Measurements from ENCODE around the gene RSBN1. TPM values are rescaled to one million over a fixed set of nuclear protein-coding genes. Genes with fewer than 3 reads are reported as not detected.

The RSBN1 gene
- total RNA-seq, 1 donor from 2014 or later: 9.6 TPM

- ATAC-seq (ENCODE audit: poor library complexity): no peak
- intact Hi-C loops (cut with DNase I): loop anchor here (10.0 kb wide), 1 partner anchor 75 kb away; the partner anchor contains the start of genes AP4B1 and DCLRE1B
- no peak for DNase-seq
These were observed 17.8 kb upstream of the RSBN1 start for GRCh38 chr1:113830039-113830438.

- DNase-seq (no peak), ATAC-seq (ENCODE audit: poor library complexity) (no peak)
- intact Hi-C loops (cut with DNase I): no loop called here
These were observed 9.6 kb upstream of the RSBN1 start for GRCh38 chr1:113821916-113822315.

- intact Hi-C loops (cut with DNase I): loop anchor here (10.0 kb wide), 1 partner anchor 64 kb away; the partner anchor contains the start of gene PHTF1
These were observed 6.3 kb upstream of the RSBN1 start for GRCh38 chr1:113818578-113818977.

DNA sequence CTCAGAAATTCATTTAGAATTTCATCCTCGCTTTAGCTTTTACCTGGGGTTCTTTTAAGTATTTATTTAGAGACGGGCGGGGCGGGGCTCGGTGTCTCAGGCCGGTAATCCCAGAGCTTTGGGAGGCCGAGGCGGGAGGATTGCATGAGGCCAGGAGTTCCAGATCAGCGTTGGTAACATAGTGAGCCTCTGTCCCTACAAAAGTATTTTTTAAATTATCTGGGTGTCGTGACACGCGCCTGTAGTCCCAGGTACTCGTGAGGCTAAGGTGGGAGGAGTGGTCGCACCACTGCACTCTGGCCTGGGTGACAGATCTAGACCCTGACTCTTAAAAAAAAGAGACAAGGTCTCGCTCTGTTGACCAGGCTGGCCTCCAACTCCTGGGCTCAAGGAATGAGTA, 942 bp upstream of the RSBN1 start:
- no peak for ATAC-seq (ENCODE audit: poor library complexity)
- intact Hi-C loops (cut with DNase I): loop anchor here (10.0 kb wide), 1 partner anchor 58 kb away; the partner anchor contains the start of gene PHTF1
- DNase-seq: peak; percentile 42

More at GRCh38 chr1:113818578-113818977, 6.3 kb upstream of the RSBN1 start:
- ATAC-seq (ENCODE audit: poor library complexity) (no peak), DNase-seq (no peak)

- no peak for ATAC-seq (ENCODE audit: poor library complexity)
- intact Hi-C loops (cut with DNase I): loop anchor here (10.0 kb wide), 1 partner anchor 58 kb away; the partner anchor contains the start of gene PHTF1
- DNase-seq: no peak
These were observed 422 bp upstream of the RSBN1 start for GRCh38 chr1:113812661-113813135.

DNA sequence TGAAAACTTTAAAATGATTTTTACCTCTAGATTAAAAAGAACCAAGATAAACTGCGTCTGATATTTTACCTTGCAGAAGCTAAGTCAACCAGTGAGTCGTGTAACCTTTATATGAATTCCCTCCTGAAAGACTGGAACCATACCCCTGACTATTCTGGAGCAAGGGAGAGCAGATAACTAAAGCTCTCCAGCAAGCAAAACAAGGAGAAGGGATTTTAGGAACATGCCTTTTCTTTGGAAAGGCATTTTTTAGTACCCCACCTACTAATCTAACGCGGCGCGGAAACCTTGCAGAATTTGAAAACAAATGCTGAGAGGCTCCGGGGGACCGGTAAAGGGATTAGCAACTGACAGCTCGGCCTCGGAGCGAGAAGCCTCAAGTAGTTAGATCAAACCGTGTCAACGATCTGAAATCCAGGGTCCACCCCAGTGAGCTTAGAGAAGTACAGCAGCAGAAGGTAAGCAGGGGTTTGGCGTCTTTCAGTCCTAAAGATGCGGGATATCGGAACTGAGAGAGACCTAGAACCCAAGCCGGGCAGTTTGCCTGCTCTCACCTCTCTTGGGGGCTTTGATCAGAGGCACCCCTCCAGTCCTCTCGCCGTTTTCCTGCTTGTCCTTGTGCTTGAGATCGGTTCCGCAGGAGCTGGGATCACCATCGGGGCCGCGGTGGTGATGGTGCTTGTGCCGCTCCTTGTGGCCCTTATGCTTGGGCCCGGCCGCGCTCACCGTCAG, 954 bp downstream of the RSBN1 start:
- DNase-seq (peak; percentile 41), ATAC-seq (ENCODE audit: poor library complexity) (no peak)
- intact Hi-C loops (cut with DNase I): loop anchor here (10.0 kb wide), 1 partner anchor 57 kb away; the partner anchor contains the start of gene PHTF1

GRCh38 chr1:113809670-113810602, 2.3 kb downstream of the RSBN1 start:
- no peak for DNase-seq
- no peak for ATAC-seq (ENCODE audit: poor library complexity)
- intact Hi-C loops (cut with DNase I): loop anchor here (10.0 kb wide), 1 partner anchor 55 kb away; the partner anchor contains the start of gene PHTF1

- ATAC-seq (ENCODE audit: poor library complexity): no peak
- intact Hi-C loops (cut with DNase I): no loop called here
These were observed 3.7 kb downstream of the RSBN1 start for GRCh38 chr1:113808450-113809195.

GRCh38 chr1:113805639-113806038, 6.6 kb downstream of the RSBN1 start:
- intact Hi-C loops (cut with DNase I): no loop called here
- DNase-seq: no peak
- ATAC-seq (ENCODE audit: poor library complexity): no peak

More at GRCh38 chr1:113808450-113809195, 3.7 kb downstream of the RSBN1 start:
- DNase-seq: no peak

DNA sequence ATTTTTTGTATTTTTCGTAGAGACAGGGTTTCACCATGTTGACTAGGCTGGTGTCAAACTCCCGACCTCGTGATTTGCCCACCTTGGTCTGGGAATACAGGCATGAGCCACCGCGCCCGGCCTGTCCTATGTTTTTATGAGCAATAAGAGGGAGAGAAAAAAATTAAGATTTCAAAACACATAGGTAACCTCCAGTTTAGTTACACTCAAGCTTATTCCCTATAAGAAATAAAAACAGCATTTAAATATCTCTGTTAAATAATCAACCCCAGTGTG, 7.1 kb downstream of the RSBN1 start:
- DNase-seq (no peak), ATAC-seq (ENCODE audit: poor library complexity) (no peak)
- intact Hi-C loops (cut with DNase I): no loop called here

DNA sequence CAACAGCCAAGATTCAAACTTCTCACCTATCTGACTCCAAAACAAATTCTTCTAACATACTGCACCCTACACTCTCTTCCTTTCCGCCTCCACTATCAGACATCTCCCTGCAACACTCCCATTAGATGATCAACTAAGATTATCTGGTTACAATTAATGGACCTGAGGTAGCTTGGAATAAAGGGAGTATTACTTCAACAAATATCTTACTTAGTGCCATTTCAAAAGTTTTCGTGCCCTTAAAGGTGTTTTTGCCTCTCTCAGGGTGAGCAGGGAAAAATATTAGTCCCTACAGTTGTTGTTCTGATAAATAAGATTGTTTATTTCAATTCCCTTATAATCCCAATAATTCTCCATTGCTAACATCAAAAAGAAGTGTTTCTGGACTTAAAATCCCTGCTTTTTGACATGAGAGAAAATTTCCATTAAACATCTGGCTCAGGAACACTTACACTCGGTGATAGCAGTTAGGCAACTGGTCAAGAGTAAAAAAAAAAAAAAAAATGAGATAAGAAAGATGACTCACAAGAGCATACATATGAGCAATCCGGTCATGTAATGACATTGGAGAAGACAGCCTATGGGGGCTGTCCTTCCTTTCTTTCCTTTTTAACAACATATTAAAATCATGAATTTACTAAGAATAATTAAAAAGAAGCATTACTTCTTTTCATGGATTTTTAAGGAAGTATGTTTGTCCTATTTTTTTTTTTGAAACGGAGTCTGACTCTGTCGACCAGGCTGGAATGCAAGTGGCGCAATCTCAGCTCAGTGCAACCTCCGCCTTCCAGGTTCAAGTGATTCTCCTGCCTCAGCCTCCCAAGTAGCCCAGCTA, 7.6 kb downstream of the RSBN1 start:
- peak; percentile 83 for ATAC-seq (ENCODE audit: poor library complexity)

DNA sequence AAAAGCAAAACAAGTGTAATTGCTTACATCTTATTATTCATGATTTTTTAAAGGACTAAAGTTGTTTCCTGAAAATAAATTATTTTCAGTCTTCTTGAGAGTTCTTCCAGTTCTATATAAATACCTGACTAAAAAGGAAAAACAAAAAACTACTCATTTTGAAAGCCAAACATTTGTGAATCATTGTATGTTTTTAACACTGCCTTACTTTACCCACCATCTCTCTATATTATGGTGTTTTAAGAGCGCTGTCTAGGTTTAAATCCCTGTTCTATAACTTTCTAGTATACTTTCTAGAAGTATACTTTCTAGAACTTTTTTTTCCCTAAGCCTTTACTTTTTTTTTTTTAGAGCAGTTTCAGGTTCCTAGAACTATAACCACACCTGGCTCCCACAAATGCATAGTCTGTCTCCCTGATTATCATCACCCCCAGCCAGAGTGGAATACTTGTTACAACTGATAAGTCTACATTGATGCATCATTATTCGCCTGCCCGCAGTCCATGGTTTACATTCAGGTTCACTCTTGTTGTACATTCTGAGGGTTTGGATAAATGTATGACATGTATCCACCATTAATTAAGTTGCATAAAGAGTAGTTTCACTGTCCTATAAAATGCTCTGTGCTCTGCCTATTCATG, 9.8 kb downstream of the RSBN1 start:
- intact Hi-C loops (cut with DNase I): no loop called here
- ATAC-seq (ENCODE audit: poor library complexity) (no peak), DNase-seq (no peak)

More for the DNA sequence above, 7.6 kb downstream of the RSBN1 start:
- intact Hi-C loops (cut with DNase I): no loop called here
- no peak for DNase-seq

- intact Hi-C loops (cut with DNase I): no loop called here
- ATAC-seq (ENCODE audit: poor library complexity): no peak
- no peak for DNase-seq
These were observed 11.8 kb downstream of the RSBN1 start for GRCh38 chr1:113800487-113800886.

GRCh38 chr1:113797472-113797871, 14.8 kb downstream of the RSBN1 start:
- DNase-seq: no peak
- no peak for ATAC-seq (ENCODE audit: poor library complexity)
- intact Hi-C loops (cut with DNase I): no loop called here

- intact Hi-C loops (cut with DNase I): no loop called here
- ATAC-seq (ENCODE audit: poor library complexity): peak; percentile 83
These were observed 18.1 kb downstream of the RSBN1 start for GRCh38 chr1:113793878-113794834.

DNA sequence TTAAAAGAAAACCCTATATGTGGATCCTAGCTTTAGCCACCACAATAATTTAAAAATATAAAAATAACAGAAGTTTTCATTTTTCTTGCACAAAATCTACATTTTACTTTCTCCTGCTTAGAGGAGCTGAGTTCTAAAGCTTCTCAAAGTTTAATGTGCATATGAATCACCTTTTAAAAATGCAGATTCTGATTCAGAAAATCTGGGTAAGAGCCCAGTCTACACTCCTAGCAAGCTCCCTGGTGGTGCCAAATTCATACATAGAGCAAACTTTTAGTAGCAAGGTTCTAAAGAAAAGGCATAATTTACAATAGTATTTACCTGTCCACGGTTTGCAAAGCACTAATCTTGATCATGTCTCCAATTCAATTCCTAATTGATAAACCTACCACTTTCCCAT, 19.3 kb downstream of the RSBN1 start:
- intact Hi-C loops (cut with DNase I): no loop called here
- ATAC-seq (ENCODE audit: poor library complexity) (no peak), DNase-seq (no peak)

More at GRCh38 chr1:113793878-113794834, 18.1 kb downstream of the RSBN1 start:
- DNase-seq: no peak

Data from Right ventricle myocardium superior (tissue), 1 donor.